GM21390 (cell line): ENCODE results near the gene NT5M.

Source experiments
- ATAC-seq: cut with Tn5 transposase; IDR thresholded peaks from one replicate; pipeline ENCODE4 v1.9.1; 2021; ENCODE audit not compliant: unreplicated experiment

NT5M gene

GRCh38 chr17:17353625-17354484, 50.7 kb downstream of the NT5M start:
- ATAC-seq: no peak

- no peak for ATAC-seq
Measured at GRCh38 chr17:17354560-17355349, 51.6 kb downstream of the NT5M start.

GRCh38 chr17:17355426-17355825, 52.3 kb downstream of the NT5M start:
- no peak for ATAC-seq

- no peak for ATAC-seq
Measured at GRCh38 chr17:17356149-17356930, 53.2 kb downstream of the NT5M start.

- ATAC-seq: no peak
Measured at GRCh38 chr17:17356931-17357270, 53.7 kb downstream of the NT5M start.

GRCh38 chr17:17358060-17358751, 55.0 kb downstream of the NT5M start:
- no peak for ATAC-seq

GRCh38 chr17:17358866-17359265, 55.7 kb downstream of the NT5M start:
- no peak for ATAC-seq

- no peak for ATAC-seq
Measured at GRCh38 chr17:17359271-17359670, 56.1 kb downstream of the NT5M start.

- no peak for ATAC-seq
Measured at GRCh38 chr17:17360087-17360730, 57.0 kb downstream of the NT5M start.

GRCh38 chr17:17361543-17361866, 58.3 kb downstream of the NT5M start:
- ATAC-seq: no peak

GRCh38 chr17:17361867-17362539, 58.8 kb downstream of the NT5M start:
- ATAC-seq: no peak

GRCh38 chr17:17362540-17362930, 59.4 kb downstream of the NT5M start:
- no peak for ATAC-seq

- no peak for ATAC-seq
Measured at GRCh38 chr17:17363638-17364337, 60.6 kb downstream of the NT5M start.

- no peak for ATAC-seq
Measured at GRCh38 chr17:17364338-17364667, 61.1 kb downstream of the NT5M start.

- no peak for ATAC-seq
Measured at GRCh38 chr17:17365476-17366110, 62.4 kb downstream of the NT5M start.

GRCh38 chr17:17366235-17366634, 63.1 kb downstream of the NT5M start:
- ATAC-seq: no peak

- ATAC-seq: no peak
Measured at GRCh38 chr17:17366941-17367875, 64.0 kb downstream of the NT5M start.

GRCh38 chr17:17367931-17368330, 64.8 kb downstream of the NT5M start:
- ATAC-seq: no peak
